Glomerular visceral epithelial cell (primary cell): ENCODE data around the gene CTNND2.

Experiments used
- DNase-seq: peaks from one replicate; pipeline ENCODE4 v3.0.0-alpha.2; 2016; ENCODE audit errors: extremely low spot score

Gene CTNND2

DNA sequence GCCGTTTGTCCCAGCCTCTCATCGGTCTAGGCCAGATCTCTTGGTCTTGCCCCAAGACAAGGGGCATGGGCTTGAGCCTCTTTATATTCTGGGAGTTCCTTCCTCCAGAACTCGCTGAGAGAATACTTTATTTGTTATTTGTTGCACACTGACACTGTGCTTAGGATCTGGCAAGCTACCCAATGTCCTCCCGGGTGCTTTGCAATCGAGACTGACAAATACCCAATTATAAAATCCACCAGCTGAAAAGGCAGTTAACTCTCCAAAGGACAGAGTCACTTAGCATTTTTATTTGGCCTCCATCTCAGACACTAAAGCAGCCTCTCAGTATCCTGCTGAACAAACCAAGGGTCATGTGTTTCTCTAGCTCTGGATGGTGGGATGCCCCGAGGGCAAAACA lies 643.0 kb downstream of the CTNND2 start:
- no peak for DNase-seq

DNA sequence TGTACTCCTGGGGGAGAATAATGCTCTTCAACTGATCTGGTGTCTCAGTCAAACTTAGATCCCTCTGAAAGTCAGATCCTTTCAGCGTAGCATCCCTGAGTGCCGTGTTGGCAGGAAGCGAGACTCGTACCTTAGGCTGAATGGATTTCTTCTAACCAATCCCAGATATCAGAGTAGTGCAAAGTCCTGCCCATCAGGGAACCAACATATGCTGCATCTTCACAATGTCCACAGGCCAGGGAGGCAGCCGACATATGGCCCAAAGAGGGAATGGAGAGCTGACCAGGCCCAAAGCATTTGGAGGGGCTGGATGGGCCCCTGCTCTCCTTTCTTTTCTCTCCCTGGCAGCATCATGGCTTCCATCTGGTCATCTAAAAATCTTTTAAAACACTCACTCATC lies 646.2 kb downstream of the CTNND2 start:
- no peak for DNase-seq

- DNase-seq, result no peak
Observed at GRCh38 chr5:11252523-11252922, 651.7 kb downstream of the CTNND2 start.

GRCh38 chr5:11252075-11252474 lies 652.2 kb downstream of the CTNND2 start:
- DNase-seq, result no peak

DNA sequence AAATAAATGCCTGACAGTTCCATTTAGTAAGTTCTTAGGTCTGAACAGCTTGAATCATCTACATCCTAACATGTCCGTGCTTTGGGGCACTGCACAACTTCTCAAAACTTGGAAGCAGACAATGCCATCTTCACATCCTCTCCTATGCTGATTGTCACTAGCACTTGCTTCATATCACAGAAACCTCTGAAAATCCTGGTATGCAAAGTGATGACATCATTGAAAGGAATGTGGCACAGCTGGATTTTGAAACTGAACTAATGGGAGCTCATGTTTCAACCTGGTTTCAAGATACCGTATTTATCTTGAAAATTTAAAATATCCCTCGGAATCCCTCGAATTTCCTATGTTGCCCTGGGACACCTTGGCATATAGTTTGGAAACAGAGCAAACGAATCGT lies 653.0 kb downstream of the CTNND2 start:
- peak; percentile 15 for DNase-seq

DNA sequence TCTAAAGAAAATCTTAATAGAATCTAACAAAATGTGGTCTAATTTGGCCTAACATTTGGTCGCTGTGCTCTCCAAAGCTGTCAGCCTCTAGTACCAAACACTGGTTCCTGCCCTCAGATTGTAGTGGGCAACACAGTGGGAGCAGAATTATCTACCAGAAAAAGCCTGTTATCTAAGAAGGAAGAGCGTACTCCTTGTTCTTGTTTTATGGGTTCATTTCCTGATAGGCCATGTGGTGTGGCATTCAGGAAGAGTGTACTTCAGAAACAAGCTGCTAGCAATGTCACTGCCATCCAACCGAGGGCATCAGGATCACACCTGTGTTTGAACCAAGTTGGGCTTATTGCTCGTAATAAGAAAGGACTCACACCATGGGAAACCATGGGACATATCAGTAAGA lies 655.3 kb downstream of the CTNND2 start:
- DNase-seq, result no peak

GRCh38 chr5:11247224-11247623 lies 657.0 kb downstream of the CTNND2 start:
- no peak for DNase-seq

- no peak for DNase-seq
Observed at GRCh38 chr5:11240293-11241190, 663.7 kb downstream of the CTNND2 start.

GRCh38 chr5:11239261-11240015 lies 664.8 kb downstream of the CTNND2 start:
- DNase-seq, result no peak

GRCh38 chr5:11234501-11234911 lies 669.7 kb downstream of the CTNND2 start:
- DNase-seq, result no peak

- DNase-seq, result no peak
Observed at GRCh38 chr5:11230890-11231289, 673.4 kb downstream of the CTNND2 start.

DNA sequence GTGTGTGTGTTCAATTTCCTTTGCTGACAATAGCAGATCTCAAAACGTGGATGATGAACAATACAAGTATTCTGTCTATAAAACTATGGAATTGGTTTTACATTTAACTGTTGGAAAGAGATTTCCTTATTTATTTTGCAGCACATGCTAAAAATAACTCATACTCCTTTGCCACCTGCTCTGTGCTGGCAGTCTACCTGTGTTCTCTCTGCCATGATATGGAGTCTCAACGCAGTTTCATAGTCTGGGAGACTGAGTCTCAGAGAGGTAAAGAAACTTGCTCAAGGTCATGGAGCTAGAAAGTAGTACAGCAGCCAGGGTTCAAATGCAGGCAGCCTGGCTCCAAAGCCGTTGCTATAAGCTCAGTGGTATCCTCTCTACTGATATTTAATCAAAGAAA lies 677.2 kb downstream of the CTNND2 start:
- no peak for DNase-seq

- no peak for DNase-seq
Observed at GRCh38 chr5:11224436-11225187, 679.6 kb downstream of the CTNND2 start.

GRCh38 chr5:11222169-11222568 lies 682.1 kb downstream of the CTNND2 start:
- DNase-seq, result no peak

DNA sequence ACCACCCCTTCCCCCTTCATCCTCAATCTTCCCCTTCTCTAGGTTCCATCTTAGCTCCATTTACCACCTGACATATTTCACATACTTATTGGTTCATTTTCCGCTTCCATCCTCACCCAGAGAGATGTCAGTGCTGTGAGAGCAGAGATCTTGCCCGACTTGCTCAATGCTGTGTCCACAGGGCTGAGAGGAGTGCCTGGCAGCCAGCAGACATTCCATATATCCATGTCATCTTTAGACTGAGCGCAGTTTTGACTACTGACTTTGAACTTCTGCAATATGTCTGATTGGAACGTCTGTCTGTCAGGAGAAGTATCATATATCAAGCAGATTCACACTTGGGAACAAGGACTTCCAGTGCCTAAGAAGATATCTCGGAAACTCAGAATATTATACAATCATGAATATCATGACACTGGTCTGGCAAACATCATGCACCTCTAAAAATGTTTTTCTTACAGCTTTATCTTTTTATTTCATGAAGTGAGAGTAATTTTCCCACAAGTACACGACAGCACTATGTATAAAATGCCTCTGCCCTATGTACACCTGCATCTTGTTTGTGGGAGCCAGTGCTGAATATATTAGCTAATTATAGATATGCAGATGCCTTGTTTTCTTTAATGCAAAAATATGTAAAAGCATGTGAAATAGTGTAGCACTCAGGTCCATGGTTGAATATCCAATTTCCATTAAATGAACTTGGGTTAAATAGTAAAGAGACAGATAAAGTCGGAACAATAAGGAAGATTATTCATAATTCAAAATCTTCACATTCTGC lies 689.2 kb downstream of the CTNND2 start:
- DNase-seq, result no peak

DNA sequence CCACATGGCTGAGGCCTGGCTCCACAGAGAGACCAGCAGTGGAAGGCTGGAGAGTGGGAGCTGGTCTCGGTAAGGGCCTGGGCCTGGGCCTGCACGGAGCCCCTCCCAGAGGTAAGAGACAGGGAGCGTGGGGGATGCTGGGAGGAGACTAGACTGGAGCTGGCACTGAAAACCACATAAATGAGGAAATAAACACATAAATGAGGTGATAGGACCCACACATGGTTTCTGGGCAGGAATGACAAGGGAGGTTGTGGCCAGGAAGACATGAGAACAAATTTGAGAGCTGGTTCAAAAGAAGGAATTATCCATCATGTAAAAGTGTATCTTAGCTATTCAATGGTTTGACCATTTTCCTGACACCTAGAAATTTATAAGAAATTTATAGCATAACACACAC lies 691.5 kb downstream of the CTNND2 start:
- DNase-seq, result no peak

DNA sequence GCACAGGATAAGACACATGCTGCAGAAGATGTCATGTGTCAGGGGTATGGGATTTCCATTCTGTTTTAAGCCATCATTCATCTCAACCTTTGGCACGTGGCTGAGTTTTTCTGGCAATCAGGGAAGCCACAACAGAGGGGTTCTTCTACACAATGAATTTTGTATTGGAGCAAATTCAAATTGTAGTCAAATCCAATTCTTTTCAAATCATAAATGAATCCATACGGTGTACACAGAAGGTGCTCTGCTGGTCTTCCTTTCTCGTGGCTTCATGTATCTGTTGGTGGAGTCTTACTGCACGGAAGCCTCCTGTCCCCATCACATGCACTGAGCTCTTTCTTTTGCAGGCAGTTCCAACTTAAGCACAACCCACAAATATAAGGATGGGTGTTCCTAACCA lies 706.5 kb downstream of the CTNND2 start:
- DNase-seq, result no peak

DNA sequence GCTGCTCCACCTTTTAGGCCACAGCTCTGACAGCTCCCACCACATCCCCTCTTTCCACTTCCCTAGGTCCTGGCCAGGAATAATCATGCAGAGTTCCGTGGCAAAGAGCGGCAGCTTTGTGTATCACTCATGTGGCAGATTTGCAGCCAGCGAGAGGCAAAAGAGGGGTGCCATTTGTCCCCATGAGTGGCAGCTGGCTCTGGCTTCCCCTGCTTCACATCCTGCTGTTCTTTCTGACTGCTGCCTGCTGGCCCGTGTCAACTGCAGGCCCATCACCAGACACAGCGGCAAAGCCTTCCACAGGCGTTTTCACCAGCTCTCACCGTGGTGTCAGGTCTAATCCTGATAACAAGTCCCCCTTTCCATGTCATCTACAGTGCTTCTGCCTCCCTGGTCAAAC lies 712.6 kb downstream of the CTNND2 start:
- DNase-seq, result no peak

- DNase-seq, result peak; percentile 47
Observed at GRCh38 chr5:11182441-11183080, 721.7 kb downstream of the CTNND2 start.

DNA sequence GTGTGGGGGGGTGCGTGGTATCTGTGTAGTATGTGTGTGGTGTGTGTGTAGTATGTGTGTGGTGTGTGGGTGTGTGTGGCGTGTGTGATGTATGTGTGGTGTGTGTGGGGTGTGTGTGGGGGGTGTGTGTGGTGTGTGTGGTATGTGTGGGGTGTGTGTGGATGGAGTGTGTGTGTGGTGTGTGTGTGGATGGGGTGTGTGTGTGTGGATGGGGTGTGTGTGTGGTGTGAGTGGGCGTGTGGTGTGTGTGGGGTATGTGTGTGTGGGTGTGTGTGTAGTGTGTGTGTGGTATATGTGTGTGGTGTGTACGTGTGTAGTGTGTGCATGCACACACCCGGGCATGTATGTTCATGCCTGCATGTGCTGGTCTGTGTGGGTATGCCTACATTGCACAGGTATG lies 722.3 kb downstream of the CTNND2 start:
- no peak for DNase-seq

DNA sequence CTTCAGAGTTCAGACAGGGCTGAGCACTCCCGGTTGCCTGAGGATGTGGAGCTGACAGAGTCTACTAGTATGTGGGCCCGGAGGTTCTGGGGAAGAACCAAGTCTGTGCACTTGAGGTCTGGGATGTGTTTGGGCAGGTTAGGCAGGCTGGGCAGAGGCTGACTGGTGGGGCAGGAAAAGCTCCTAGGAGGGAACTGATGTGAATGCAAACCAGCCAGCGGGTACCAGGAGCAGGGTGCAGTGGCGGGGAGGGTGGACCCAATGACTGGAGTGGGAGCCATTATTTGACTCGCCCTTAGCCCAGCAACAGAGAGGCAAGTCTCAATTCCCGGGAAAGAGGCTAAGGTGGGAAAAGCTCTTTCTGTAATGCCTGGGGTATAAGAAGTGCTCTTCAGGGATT lies 723.4 kb downstream of the CTNND2 start:
- DNase-seq, result no peak
